ENCODE measurements around the gene TMEM44.

The TMEM44 gene

DNA sequence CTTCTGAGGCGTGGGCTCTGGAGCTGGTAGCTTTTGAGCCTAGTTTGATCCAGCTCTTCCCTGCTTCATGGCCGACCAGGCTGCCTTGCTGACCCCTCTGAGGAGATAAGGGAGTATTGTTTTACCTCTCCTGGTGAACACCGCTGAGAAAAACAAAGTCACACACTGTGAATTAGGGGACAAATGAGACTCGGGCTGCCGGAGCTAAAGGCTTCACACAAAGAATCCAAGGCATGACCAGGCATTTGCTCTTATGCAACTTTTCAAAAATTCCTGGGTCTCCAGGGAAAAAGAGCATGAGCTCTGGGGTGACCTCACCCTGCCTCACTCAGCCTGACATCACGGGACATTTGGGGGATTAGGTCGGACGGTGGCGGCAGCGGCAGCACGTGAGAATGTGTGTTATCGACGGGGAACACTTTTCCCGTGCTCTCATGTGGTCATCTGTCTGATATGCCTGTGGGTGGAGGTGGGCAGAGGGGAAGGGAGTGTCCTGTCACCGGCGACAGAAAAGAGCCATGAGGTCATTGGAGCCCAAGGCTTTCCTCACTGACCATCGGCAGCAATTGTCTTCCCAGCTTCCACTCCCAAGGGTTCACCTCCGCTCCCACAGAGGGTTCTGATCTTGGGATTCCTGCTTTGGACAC is 61.0 kb downstream of the TMEM44 start (continued):
- TF ChIP-seq ZNF23 (tag by site-specific recombination; IDR thresholded peaks at IDR 0.05; ENCODE audit: borderline replicate concordance) (no peak), ZNF37A (tag by site-specific recombination; IDR thresholded peaks at IDR 0.05) (no peak), OSR2 (tag by site-specific recombination; IDR thresholded peaks at IDR 0.05) (peak; percentile 62), MYNN (tag by site-specific recombination; IDR thresholded peaks at IDR 0.05; ENCODE audit: borderline replicate concordance) (peak; percentile 25; the same call in 1 of the 2 replicates), ZSCAN16 (tag by site-specific recombination; IDR thresholded peaks at IDR 0.05) (no peak), ZIC2 (tag by site-specific recombination; IDR thresholded peaks at IDR 0.05) (peak; percentile 88), HOXD13 (CRISPR knock-in tag; IDR thresholded peaks at IDR 0.05; ENCODE audit: borderline replicate concordance) (no peak), FEZF1 (tag by site-specific recombination; IDR thresholded peaks at IDR 0.05) (peak; percentile 74; the same call in 1 of the 2 replicates), GLIS1 (tag by site-specific recombination; IDR thresholded peaks at IDR 0.05) (peak; percentile 93), ZNF223 (tag by site-specific recombination; IDR thresholded peaks at IDR 0.05) (no peak), ZNF521 (tag by site-specific recombination; IDR thresholded peaks at IDR 0.05) (no peak), ZNF184 (tag by site-specific recombination; IDR thresholded peaks at IDR 0.05) (peak; percentile 21; the same call in 1 of the 2 replicates), KLF16 (tag by site-specific recombination; IDR thresholded peaks at IDR 0.05) (no peak), ZNF311 (tag by site-specific recombination; IDR thresholded peaks at IDR 0.05; ENCODE audit: borderline replicate concordance) (no peak), ZNF16 (tag by site-specific recombination; IDR thresholded peaks at IDR 0.05; ENCODE audit: low read depth) (no peak), ZNF292 (tag by site-specific recombination; IDR thresholded peaks at IDR 0.05; ENCODE audit: borderline replicate concordance, low read depth) (no peak), ZNF677 (tag by site-specific recombination; IDR thresholded peaks at IDR 0.05) (no peak), KLF7 (tag by site-specific recombination; IDR thresholded peaks at IDR 0.05; ENCODE audit: borderline replicate concordance) (peak; percentile 50; the same call in 1 of the 2 replicates), ZFP3 (tag by site-specific recombination; IDR thresholded peaks at IDR 0.05; ENCODE audit: low read depth) (no peak), ZFHX2 (tag by site-specific recombination; conservative IDR thresholded peaks at IDR 0.05) (peak; percentile 57)
- TF ChIP-seq, protein P1, sequence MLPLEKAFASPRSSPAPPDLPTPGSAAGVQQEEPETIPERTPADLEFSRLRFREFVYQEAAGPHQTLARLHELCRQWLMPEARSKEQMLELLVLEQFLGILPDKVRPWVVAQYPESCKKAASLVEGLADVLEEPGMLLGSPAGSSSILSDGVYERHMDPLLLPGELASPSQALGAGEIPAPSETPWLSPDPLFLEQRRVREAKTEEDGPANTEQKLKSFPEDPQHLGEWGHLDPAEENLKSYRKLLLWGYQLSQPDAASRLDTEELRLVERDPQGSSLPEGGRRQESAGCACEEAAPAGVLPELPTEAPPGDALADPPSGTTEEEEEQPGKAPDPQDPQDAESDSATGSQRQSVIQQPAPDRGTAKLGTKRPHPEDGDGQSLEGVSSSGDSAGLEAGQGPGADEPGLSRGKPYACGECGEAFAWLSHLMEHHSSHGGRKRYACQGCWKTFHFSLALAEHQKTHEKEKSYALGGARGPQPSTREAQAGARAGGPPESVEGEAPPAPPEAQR (tag by site-specific recombination; IDR thresholded peaks at IDR 0.05), result no peak
- TF ChIP-seq, protein P2, sequence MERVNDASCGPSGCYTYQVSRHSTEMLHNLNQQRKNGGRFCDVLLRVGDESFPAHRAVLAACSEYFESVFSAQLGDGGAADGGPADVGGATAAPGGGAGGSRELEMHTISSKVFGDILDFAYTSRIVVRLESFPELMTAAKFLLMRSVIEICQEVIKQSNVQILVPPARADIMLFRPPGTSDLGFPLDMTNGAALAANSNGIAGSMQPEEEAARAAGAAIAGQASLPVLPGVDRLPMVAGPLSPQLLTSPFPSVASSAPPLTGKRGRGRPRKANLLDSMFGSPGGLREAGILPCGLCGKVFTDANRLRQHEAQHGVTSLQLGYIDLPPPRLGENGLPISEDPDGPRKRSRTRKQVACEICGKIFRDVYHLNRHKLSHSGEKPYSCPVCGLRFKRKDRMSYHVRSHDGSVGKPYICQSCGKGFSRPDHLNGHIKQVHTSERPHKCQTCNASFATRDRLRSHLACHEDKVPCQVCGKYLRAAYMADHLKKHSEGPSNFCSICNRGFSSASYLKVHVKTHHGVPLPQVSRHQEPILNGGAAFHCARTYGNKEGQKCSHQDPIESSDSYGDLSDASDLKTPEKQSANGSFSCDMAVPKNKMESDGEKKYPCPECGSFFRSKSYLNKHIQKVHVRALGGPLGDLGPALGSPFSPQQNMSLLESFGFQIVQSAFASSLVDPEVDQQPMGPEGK (tag by site-specific recombination; IDR thresholded peaks at IDR 0.05), result peak; percentile 83
- TF ChIP-seq, protein P3, sequence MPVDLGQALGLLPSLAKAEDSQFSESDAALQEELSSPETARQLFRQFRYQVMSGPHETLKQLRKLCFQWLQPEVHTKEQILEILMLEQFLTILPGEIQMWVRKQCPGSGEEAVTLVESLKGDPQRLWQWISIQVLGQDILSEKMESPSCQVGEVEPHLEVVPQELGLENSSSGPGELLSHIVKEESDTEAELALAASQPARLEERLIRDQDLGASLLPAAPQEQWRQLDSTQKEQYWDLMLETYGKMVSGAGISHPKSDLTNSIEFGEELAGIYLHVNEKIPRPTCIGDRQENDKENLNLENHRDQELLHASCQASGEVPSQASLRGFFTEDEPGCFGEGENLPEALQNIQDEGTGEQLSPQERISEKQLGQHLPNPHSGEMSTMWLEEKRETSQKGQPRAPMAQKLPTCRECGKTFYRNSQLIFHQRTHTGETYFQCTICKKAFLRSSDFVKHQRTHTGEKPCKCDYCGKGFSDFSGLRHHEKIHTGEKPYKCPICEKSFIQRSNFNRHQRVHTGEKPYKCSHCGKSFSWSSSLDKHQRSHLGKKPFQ (tag by site-specific recombination; IDR thresholded peaks at IDR 0.05), result peak; percentile 78; the same call in 1 of the 2 replicates
- TF ChIP-seq, protein P4, sequence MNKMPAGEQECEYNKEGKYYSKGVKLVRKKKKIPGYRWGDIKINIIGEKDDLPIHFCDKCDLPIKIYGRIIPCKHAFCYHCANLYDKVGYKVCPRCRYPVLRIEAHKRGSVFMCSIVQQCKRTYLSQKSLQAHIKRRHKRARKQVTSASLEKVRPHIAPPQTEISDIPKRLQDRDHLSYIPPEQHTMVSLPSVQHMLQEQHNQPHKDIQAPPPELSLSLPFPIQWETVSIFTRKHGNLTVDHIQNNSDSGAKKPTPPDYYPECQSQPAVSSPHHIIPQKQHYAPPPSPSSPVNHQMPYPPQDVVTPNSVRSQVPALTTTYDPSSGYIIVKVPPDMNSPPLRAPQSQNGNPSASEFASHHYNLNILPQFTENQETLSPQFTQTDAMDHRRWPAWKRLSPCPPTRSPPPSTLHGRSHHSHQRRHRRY (tag by site-specific recombination; IDR thresholded peaks at IDR 0.05), result no peak
- TF ChIP-seq, protein P5, sequence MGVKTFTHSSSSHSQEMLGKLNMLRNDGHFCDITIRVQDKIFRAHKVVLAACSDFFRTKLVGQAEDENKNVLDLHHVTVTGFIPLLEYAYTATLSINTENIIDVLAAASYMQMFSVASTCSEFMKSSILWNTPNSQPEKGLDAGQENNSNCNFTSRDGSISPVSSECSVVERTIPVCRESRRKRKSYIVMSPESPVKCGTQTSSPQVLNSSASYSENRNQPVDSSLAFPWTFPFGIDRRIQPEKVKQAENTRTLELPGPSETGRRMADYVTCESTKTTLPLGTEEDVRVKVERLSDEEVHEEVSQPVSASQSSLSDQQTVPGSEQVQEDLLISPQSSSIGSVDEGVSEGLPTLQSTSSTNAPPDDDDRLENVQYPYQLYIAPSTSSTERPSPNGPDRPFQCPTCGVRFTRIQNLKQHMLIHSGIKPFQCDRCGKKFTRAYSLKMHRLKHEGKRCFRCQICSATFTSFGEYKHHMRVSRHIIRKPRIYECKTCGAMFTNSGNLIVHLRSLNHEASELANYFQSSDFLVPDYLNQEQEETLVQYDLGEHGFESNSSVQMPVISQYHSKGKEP (tag by site-specific recombination; IDR thresholded peaks at IDR 0.05), result no peak
- TF ChIP-seq, protein P6, sequence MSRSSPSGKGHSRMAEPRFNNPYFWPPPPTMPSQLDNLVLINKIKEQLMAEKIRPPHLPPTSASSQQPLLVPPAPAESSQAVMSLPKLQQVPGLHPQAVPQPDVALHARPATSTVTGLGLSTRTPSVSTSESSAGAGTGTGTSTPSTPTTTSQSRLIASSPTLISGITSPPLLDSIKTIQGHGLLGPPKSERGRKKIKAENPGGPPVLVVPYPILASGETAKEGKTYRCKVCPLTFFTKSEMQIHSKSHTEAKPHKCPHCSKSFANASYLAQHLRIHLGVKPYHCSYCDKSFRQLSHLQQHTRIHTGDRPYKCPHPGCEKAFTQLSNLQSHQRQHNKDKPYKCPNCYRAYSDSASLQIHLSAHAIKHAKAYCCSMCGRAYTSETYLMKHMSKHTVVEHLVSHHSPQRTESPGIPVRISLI (tag by site-specific recombination; IDR thresholded peaks at IDR 0.05), result peak; percentile 22; the same call in 1 of the 2 replicates
- TF ChIP-seq, protein P7, sequence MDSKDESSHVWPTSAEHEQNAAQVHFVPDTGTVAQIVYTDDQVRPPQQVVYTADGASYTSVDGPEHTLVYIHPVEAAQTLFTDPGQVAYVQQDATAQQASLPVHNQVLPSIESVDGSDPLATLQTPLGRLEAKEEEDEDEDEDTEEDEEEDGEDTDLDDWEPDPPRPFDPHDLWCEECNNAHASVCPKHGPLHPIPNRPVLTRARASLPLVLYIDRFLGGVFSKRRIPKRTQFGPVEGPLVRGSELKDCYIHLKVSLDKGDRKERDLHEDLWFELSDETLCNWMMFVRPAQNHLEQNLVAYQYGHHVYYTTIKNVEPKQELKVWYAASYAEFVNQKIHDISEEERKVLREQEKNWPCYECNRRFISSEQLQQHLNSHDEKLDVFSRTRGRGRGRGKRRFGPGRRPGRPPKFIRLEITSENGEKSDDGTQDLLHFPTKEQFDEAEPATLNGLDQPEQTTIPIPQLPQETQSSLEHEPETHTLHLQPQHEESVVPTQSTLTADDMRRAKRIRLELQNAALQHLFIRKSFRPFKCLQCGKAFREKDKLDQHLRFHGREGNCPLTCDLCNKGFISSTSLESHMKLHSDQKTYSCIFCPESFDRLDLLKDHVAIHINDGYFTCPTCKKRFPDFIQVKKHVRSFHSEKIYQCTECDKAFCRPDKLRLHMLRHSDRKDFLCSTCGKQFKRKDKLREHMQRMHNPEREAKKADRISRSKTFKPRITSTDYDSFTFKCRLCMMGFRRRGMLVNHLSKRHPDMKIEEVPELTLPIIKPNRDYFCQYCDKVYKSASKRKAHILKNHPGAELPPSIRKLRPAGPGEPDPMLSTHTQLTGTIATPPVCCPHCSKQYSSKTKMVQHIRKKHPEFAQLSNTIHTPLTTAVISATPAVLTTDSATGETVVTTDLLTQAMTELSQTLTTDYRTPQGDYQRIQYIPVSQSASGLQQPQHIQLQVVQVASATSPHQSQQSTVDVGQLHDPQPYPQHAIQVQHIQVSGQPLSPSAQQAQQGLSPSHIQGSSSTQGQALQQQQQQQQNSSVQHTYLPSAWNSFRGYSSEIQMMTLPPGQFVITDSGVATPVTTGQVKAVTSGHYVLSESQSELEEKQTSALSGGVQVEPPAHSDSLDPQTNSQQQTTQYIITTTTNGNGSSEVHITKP (tag by site-specific recombination; IDR thresholded peaks at IDR 0.05), result no peak

Data from HEK293 (cell line).